Measurements from ENCODE around the gene CEP57. TPM values are rescaled to one million over a fixed set of nuclear protein-coding genes. Genes with fewer than 3 reads are reported as not detected.
"Not testable (repeated sequence)": the region's sequence is repeated elsewhere in the genome, so short reads cannot be mapped to it uniquely, and the experiment has no call there.

Gene CEP57
- total RNA-seq, 1 experiment from 2014 or later, result 38.1 TPM

DNA sequence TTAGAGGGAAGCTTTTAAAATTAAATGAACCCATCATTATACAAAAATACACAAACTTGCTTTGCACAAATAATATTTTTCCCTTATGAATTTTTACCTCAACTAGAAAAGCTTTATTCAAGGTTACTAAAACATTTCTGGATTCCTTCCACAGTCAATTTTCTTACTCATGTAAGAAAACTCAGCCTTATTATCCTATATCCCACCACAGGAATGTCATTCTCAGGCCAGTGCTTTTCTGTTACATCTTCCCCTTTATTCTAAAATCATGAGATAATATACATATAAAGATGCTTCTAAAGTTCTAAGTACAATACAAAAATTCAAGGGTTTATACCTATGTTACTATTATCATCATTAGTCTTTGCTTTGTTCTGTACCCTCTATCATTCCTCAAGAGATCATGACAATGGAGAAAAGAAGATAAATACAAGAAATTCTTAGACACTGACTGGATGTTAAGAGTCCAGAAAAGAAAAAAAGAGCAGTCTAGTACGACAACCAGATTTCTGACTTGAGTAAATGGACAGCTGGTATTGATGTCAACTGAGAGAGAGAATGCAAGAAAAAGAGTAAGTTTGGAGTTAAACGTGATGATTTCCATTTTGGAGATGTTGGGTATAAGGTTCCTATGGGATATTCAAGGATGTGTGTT lies 73.3 kb downstream of the CEP57 start:
- no peak overlapping the region for H3K4me3 ChIP-seq (ENCODE audit: low read length)
- H3K4me1 ChIP-seq (ENCODE audit: insufficient read depth, low read length), result no peaks in the 10 kb centered on the region
- BruUV-seq (replicated peaks), result no TSS peak
- DNase-seq (peak; percentile 28), ATAC-seq (no peak; the same call in 1 of the 2 replicates)
- CTCF ChIA-PET, result no interaction called here
- no peaks in the 10 kb centered on the region for H3K9me3 ChIP-seq (ENCODE audit: low read length)
- intact Hi-C loops (cut with micrococcal nuclease), result no loop called here
- H2AFZ ChIP-seq (ENCODE audit: low read length), result no peak overlapping the region
- no peaks in the 10 kb centered on the region for H3K79me2 ChIP-seq (ENCODE audit: low read length)
- POLR2A ChIA-PET (ENCODE audit: unreplicated experiment), result no interaction called here
- TF ChIP-seq EZH2phosphoT487 (IDR thresholded peaks at IDR 0.05; ENCODE audit: borderline replicate concordance, low read length), result no peak
- TF ChIP-seq EZH2 (IDR thresholded peaks at IDR 0.05; ENCODE audit: low read length, unreplicated experiment), result no peak
- TF ChIP-seq, protein P1, sequence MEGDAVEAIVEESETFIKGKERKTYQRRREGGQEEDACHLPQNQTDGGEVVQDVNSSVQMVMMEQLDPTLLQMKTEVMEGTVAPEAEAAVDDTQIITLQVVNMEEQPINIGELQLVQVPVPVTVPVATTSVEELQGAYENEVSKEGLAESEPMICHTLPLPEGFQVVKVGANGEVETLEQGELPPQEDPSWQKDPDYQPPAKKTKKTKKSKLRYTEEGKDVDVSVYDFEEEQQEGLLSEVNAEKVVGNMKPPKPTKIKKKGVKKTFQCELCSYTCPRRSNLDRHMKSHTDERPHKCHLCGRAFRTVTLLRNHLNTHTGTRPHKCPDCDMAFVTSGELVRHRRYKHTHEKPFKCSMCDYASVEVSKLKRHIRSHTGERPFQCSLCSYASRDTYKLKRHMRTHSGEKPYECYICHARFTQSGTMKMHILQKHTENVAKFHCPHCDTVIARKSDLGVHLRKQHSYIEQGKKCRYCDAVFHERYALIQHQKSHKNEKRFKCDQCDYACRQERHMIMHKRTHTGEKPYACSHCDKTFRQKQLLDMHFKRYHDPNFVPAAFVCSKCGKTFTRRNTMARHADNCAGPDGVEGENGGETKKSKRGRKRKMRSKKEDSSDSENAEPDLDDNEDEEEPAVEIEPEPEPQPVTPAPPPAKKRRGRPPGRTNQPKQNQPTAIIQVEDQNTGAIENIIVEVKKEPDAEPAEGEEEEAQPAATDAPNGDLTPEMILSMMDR (conservative IDR thresholded peaks at IDR 0.05; ENCODE audit: low read depth, low read length), result no peak
- no peaks in the 10 kb centered on the region for H3F3A ChIP-seq (ENCODE audit: low read length, unreplicated experiment)
- H3K36me3 ChIP-seq (ENCODE audit: low read depth, low read length), result peaks cover 9% of the 10 kb centered on the region
- H3K27ac ChIP-seq (ENCODE audit: low read length), result no peak overlapping the region
- H3K9me2 ChIP-seq (replicated peaks; ENCODE audit: low read length), result no peaks in the 10 kb centered on the region
- H3K9ac ChIP-seq (ENCODE audit: low read length), result no peak overlapping the region
- no peaks in the 10 kb centered on the region for H4K20me1 ChIP-seq (ENCODE audit: low read length)
- no peak overlapping the region for H3K4me2 ChIP-seq (ENCODE audit: low read length)
- H3K27me3 ChIP-seq (ENCODE audit: low read length), result no peaks in the 10 kb centered on the region

DNA sequence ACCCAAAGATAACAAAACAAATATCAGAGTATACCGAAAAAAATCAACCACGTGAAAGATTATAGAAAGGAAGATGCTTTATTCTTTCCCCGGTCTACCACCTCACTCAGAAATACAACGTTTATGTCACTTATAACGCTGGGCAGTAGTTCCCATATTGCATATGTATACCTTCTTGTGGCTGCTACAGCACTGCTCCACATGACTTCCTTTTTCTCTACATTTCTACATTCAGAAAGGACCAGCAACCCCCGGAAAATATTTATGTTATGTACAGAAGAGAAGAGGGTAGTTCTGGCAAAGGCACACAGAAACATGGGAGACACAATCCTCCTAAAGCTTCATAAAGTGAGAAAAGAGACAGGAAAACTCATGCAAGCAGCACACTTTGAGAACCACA lies 76.8 kb downstream of the CEP57 start:
- no peaks in the 10 kb centered on the region for H3K27me3 ChIP-seq (ENCODE audit: low read length)
- H3F3A ChIP-seq (ENCODE audit: low read length, unreplicated experiment), result no peaks in the 10 kb centered on the region
- H3K4me2 ChIP-seq (ENCODE audit: low read length), result no peak overlapping the region
- no peak overlapping the region for H3K9ac ChIP-seq (ENCODE audit: low read length)
- intact Hi-C loops (cut with micrococcal nuclease), result no loop called here
- H3K9me2 ChIP-seq (replicated peaks; ENCODE audit: low read length), result no peaks in the 10 kb centered on the region
- POLR2A ChIA-PET (ENCODE audit: unreplicated experiment), result no interaction called here
- ATAC-seq (no peak), DNase-seq (no peak)
- TF ChIP-seq, protein P1 (conservative IDR thresholded peaks at IDR 0.05; ENCODE audit: low read depth, low read length), result no peak
- TF ChIP-seq EZH2 (IDR thresholded peaks at IDR 0.05; ENCODE audit: low read length, unreplicated experiment), result no peak
- TF ChIP-seq EZH2phosphoT487 (IDR thresholded peaks at IDR 0.05; ENCODE audit: borderline replicate concordance, low read length), result no peak
- CTCF ChIA-PET, result no interaction called here
- no peaks in the 10 kb centered on the region for H3K9me3 ChIP-seq (ENCODE audit: low read length)
- H3K79me2 ChIP-seq (ENCODE audit: low read length), result no peaks in the 10 kb centered on the region
- no peak overlapping the region for H3K27ac ChIP-seq (ENCODE audit: low read length)
- peaks cover 4% of the 10 kb centered on the region; the same call in 1 of the 2 replicates for H3K36me3 ChIP-seq (ENCODE audit: low read depth, low read length)
- H4K20me1 ChIP-seq (ENCODE audit: low read length), result no peaks in the 10 kb centered on the region
- no peak overlapping the region for H2AFZ ChIP-seq (ENCODE audit: low read length)
- H3K4me1 ChIP-seq (ENCODE audit: insufficient read depth, low read length), result no peaks in the 10 kb centered on the region
- no peak overlapping the region for H3K4me3 ChIP-seq (ENCODE audit: low read length)
- no TSS peak for BruUV-seq (replicated peaks)

DNA sequence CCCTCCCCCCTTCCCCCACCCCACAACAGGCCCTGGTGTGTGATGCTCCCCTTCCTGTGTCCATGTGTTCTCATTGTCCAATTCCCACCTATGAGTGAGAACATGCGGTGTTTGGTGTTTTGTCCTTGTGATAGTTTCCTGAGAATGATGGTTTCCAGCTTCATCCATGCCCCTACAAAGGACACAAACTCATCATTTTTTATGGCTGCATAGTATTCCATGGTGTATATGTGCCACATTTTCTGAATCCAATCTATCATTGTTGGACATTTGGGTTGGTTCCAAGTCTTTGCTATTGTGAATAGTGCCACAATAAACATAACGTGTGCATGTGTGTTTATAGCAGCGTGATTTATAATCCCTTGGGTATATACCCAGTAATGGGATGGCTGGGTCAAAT lies 80.6 kb downstream of the CEP57 start:
- H3K27me3 ChIP-seq (ENCODE audit: low read length); H3K9me3 ChIP-seq (ENCODE audit: low read length); intact Hi-C loops (cut with micrococcal nuclease); H2AFZ ChIP-seq (ENCODE audit: low read length); DNase-seq; BruUV-seq (replicated peaks); H3K36me3 ChIP-seq (ENCODE audit: low read depth, low read length); H3F3A ChIP-seq (ENCODE audit: low read length, unreplicated experiment); H3K9me2 ChIP-seq (replicated peaks; ENCODE audit: low read length); H3K4me2 ChIP-seq (ENCODE audit: low read length); POLR2A ChIA-PET (ENCODE audit: unreplicated experiment); H3K4me3 ChIP-seq (ENCODE audit: low read length); H4K20me1 ChIP-seq (ENCODE audit: low read length); ATAC-seq; H3K27ac ChIP-seq (ENCODE audit: low read length); H3K79me2 ChIP-seq (ENCODE audit: low read length); H3K4me1 ChIP-seq (ENCODE audit: insufficient read depth, low read length); H3K9ac ChIP-seq (ENCODE audit: low read length); CTCF ChIA-PET: not testable (repeated sequence)
